Liver (tissue), 9 donors: ENCODE results near the gene FOLR3. TPM values are rescaled to one million over a fixed set of nuclear protein-coding genes. Genes with fewer than 3 reads are reported as not detected.

ENCODE experiments used
- DNase-seq: peaks from one replicate; pipeline ENCODE4 v3.0.0-alpha.2; 2017; ENCODE audit warnings: low spot score
- H3K27ac ChIP-seq, 2 donors: one replicate each; pipeline ENCODE4 v1.7.0; 2013; ENCODE audit warnings: inconsistent platforms in 2 of 2, low read length in 2 of 2, control low read depth in 1 of 2, low read depth in 1 of 2, mild to moderate bottlenecking in 1 of 2
- H3K27me3 ChIP-seq, 4 donors: one replicate each; pipeline versions ENCODE4 v1.6.1 to v1.7.0; 2013; ENCODE audit warnings: low read length in 3 of 4, inconsistent platforms in 1 of 4, mild to moderate bottlenecking in 1 of 4, moderate library complexity in 1 of 4; ENCODE audit not compliant: control insufficient read depth in 4 of 4, insufficient read depth in 4 of 4
- H3K36me3 ChIP-seq, 4 donors: one replicate each; pipeline versions ENCODE4 v1.6.1 to v1.7.0; 2013; ENCODE audit warnings: low read length in 3 of 4, mild to moderate bottlenecking in 3 of 4, low read depth in 1 of 4, moderate library complexity in 1 of 4; ENCODE audit not compliant: control insufficient read depth in 4 of 4, insufficient read depth in 3 of 4
- H3K4me1 ChIP-seq, 4 donors: one replicate each; pipeline versions ENCODE4 v1.6.1 to v1.7.0; 2013; ENCODE audit warnings: low read length in 3 of 4, mild to moderate bottlenecking in 3 of 4, moderate library complexity in 1 of 4; ENCODE audit not compliant: control insufficient read depth in 4 of 4, insufficient read depth in 4 of 4
- H3K4me3 ChIP-seq, 3 donors: one replicate each; pipeline versions ENCODE4 v1.6.1 to v1.7.0; 2013; ENCODE audit warnings: low read length in 3 of 3, control low read depth in 1 of 3, low read depth in 1 of 3, mild to moderate bottlenecking in 1 of 3
- H3K9ac ChIP-seq, 2 donors: one replicate each; pipeline ENCODE4 v1.7.0; 2013; ENCODE audit warnings: low read length in 2 of 2, mild to moderate bottlenecking in 2 of 2, moderate library complexity in 2 of 2, control low read depth in 1 of 2, low read depth in 1 of 2
- H3K9me3 ChIP-seq, 4 donors: one replicate each; pipeline versions ENCODE4 v1.6.1 to v1.7.0; 2013; ENCODE audit warnings: low read length in 3 of 4; ENCODE audit not compliant: control insufficient read depth in 4 of 4
- EGR1 ChIP-seq, 2 donors: IDR thresholded peaks; 2 replicates each; pipeline ENCODE4 v1.6.1; 2016 to 2018; ENCODE audit warnings: antibody characterized with exemption in 2 of 2, low read depth in 2 of 2
- FOXA1 ChIP-seq: IDR thresholded peaks from 2 replicates; pipeline ENCODE4 v1.6.1; 2016; ENCODE audit warnings: antibody characterized with exemption
- GABPA ChIP-seq, 2 donors: IDR thresholded peaks in 1 of 2; conservative IDR thresholded peaks in 1 of 2; 2 replicates each; pipeline ENCODE4 v1.6.1; 2016; ENCODE audit warnings: antibody characterized with exemption in 2 of 2, mild to moderate bottlenecking in 1 of 2, moderate library complexity in 1 of 2
- HNF4G ChIP-seq: IDR thresholded peaks from 2 replicates; pipeline ENCODE4 v1.6.1; 2016; ENCODE audit warnings: antibody characterized with exemption
- REST ChIP-seq: IDR thresholded peaks from 2 replicates; pipeline ENCODE4 v1.6.1; 2016; ENCODE audit warnings: antibody characterized with exemption, mild to moderate bottlenecking
- RXRA ChIP-seq, 2 donors: IDR thresholded peaks; 2 replicates each; pipeline ENCODE4 v1.6.1; 2017 to 2018; ENCODE audit warnings: antibody characterized with exemption in 2 of 2, mild to moderate bottlenecking in 1 of 2
- SP1 ChIP-seq: IDR thresholded peaks from 2 replicates; pipeline ENCODE4 v1.6.1; 2018; ENCODE audit warnings: antibody characterized with exemption, mild to moderate bottlenecking
- TAF1 ChIP-seq: conservative IDR thresholded peaks from 2 replicates; pipeline ENCODE4 v1.6.1; 2016; ENCODE audit warnings: antibody characterized with exemption, mild to moderate bottlenecking
- YY1 ChIP-seq: IDR thresholded peaks from 2 replicates; pipeline ENCODE4 v1.6.1; 2016; ENCODE audit warnings: antibody characterized with exemption, mild to moderate bottlenecking
- WGBS: extraction: QIAGEN DNeasy Blood & Tissue Kit; methylation state at CpG from one replicate; pipeline ENCODE4 v1.1.7; 2013; 5-methylcytosine and 5-hydroxymethylcytosine counted together
- polyA plus RNA-seq, 2 donors: library from polyadenylated mRNA; stranded (reverse) in 1 of 2; unstranded in 1 of 2; fragments of 200-250 nt in 1 of 2; fragments of >200 nt in 1 of 2; fragmentation: Nextera tagmentation in 1 of 2; extraction: Ambion mirVana in 1 of 2; gene quantifications; one replicate each; pipeline versions ENCODE4 v1.2.1 to v1.2.3, GENCODE V29; 2013 to 2015
- total RNA-seq, 2 donors: library from RNA; depleted of rRNA; stranded (reverse); fragments of >200 nt; gene quantifications; one replicate each; pipeline ENCODE4 v1.2.3, GENCODE V29; 2014
- TF ChIP-seq, protein P1 (sequence below): IDR thresholded peaks from 2 replicates; pipeline ENCODE4 v1.6.1; 2016; ENCODE audit warnings: antibody characterized with exemption
- TF ChIP-seq, protein P2 (sequence below): IDR thresholded peaks from 2 replicates; pipeline ENCODE4 v1.6.1; 2016; ENCODE audit warnings: antibody characterized with exemption
- TF ChIP-seq, protein P3 (sequence below): fragments of 150-350 bp; IDR thresholded peaks from 2 replicates; pipeline ENCODE4 v1.5.1; 2017; ENCODE audit warnings: improper control_type of control experiment, low read depth, low read length; ENCODE audit not compliant: missing input control
- donor health status: healthy.
- donor health status: healthy.
- donor health status: healthy.
- donor health status: healthy.
- donor health status: healthy.

The FOLR3 gene
- total and polyA plus RNA-seq, 4 donors = 0.31 to 2.1 (median 0.86) TPM; not detected in 1

DNA sequence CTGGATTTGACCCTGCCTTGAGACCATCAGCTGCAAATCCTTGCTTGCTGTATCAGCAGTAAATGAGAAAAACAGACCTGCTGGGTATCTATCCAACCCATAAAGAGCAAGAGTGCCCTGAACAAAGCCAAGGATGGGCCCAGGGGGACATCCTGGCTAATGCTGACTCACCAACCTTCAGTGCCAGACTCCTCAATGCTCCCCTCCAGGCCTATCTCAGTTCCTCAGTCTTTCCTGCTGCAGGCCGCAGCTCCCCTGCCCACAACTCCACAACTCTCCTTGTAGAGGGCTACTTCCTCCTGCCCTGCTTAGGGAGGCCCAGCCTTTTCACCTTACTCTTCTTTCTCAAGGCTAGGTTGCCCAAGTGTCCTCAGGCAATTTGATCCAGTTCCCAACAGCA, 35.1 kb upstream of the FOLR3 start (continued):
- TF ChIP-seq, protein P1, sequence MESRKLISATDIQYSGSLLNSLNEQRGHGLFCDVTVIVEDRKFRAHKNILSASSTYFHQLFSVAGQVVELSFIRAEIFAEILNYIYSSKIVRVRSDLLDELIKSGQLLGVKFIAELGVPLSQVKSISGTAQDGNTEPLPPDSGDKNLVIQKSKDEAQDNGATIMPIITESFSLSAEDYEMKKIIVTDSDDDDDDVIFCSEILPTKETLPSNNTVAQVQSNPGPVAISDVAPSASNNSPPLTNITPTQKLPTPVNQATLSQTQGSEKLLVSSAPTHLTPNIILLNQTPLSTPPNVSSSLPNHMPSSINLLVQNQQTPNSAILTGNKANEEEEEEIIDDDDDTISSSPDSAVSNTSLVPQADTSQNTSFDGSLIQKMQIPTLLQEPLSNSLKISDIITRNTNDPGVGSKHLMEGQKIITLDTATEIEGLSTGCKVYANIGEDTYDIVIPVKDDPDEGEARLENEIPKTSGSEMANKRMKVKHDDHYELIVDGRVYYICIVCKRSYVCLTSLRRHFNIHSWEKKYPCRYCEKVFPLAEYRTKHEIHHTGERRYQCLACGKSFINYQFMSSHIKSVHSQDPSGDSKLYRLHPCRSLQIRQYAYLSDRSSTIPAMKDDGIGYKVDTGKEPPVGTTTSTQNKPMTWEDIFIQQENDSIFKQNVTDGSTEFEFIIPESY = no peak

DNA sequence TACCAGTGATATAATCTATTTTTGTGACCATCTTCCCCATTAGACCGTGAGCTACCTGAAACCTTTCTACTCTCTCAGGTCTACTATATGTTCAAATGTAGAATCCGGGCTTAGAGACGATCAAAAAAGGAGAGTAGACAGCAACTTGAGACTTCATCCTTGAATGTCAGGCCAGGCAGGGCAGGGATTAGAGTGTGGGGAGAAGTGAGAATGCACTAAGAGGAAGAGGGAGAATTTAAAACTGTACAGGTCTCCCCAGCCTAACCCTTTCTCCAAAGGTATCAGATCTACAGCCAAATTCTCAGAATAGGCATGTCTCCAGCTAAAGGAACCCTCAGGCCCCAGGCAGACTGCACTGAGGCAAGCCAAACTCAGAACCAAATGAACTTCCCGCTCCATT, 33.4 kb upstream of the FOLR3 start:
- TF ChIP-seq, protein P2, sequence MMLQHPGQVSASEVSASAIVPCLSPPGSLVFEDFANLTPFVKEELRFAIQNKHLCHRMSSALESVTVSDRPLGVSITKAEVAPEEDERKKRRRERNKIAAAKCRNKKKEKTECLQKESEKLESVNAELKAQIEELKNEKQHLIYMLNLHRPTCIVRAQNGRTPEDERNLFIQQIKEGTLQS = no peak
- TF ChIP-seq FOXA1 = no peak
- TF ChIP-seq, protein P1 = no peak
- no peak for TF ChIP-seq YY1
- no peak for TF ChIP-seq HNF4G
- TF ChIP-seq EGR1 (IDR thresholded peaks at IDR 0.05; ENCODE audit: low read depth in 2 of 2) = no peak
- TF ChIP-seq, protein P3, sequence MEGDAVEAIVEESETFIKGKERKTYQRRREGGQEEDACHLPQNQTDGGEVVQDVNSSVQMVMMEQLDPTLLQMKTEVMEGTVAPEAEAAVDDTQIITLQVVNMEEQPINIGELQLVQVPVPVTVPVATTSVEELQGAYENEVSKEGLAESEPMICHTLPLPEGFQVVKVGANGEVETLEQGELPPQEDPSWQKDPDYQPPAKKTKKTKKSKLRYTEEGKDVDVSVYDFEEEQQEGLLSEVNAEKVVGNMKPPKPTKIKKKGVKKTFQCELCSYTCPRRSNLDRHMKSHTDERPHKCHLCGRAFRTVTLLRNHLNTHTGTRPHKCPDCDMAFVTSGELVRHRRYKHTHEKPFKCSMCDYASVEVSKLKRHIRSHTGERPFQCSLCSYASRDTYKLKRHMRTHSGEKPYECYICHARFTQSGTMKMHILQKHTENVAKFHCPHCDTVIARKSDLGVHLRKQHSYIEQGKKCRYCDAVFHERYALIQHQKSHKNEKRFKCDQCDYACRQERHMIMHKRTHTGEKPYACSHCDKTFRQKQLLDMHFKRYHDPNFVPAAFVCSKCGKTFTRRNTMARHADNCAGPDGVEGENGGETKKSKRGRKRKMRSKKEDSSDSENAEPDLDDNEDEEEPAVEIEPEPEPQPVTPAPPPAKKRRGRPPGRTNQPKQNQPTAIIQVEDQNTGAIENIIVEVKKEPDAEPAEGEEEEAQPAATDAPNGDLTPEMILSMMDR = no peak
- TF ChIP-seq GABPA (IDR thresholded peaks at IDR 0.05 in 1 of 2, conservative IDR thresholded peaks at IDR 0.05 in 1 of 2) = no peak
- TF ChIP-seq RXRA (IDR thresholded peaks at IDR 0.05) = no peak
- no peak for TF ChIP-seq SP1
- TF ChIP-seq REST = no peak
- TF ChIP-seq TAF1 = no peak
- Histone ChIP-seq H3K27me3 (no peaks in the 10 kb centered on the region), H3K4me1 (peaks cover 5 to 36% (median 29%) of the 10 kb centered on the region in 4 donors), H3K36me3 (peaks cover 9 to 21% (median 17%) of the 10 kb centered on the region in 4 donors), H3K9me3 (no peaks in the 10 kb centered on the region), H3K4me3 (peak overlapping the region; percentile 70 to 98 (median 95)), H3K27ac (peak overlapping the region; percentile 86 to 92), H3K9ac (peak overlapping the region; percentile 76 to 97)
- DNase-seq = no peak
- 46% methylated on average over 4 of the region's 4 CpGs for WGBS
